HepG2 (cell line): ENCODE data around the gene TRIM27. TPM values are rescaled to one million over a fixed set of nuclear protein-coding genes. Genes with fewer than 3 reads are reported as not detected.

ENCODE experiments used
- ARNT ChIP-seq: fragments of 450-650 bp; IDR thresholded peaks from 2 replicates; pipeline ENCODE4 v1.6.1; 2017
- CEBPG ChIP-seq: IDR thresholded peaks from 2 replicates; pipeline ENCODE4 v1.6.1; 2016
- FOXJ3 ChIP-seq: sonication (generic); formaldehyde crosslinking; IDR thresholded peaks from 2 replicates; pipeline ENCODE4 v1.4.0; 2020; ENCODE audit warnings: missing genetic modification reagents, mild to moderate bottlenecking, borderline replicate concordance
- GATAD1 ChIP-seq: IDR thresholded peaks from 2 replicates; pipeline ENCODE4 v1.6.1; 2016; ENCODE audit warnings: missing genetic modification reagents, missing compliant biosample characterization
- GTF3A ChIP-seq: sonication (generic); formaldehyde crosslinking; conservative IDR thresholded peaks from 2 replicates; pipeline ENCODE4 v1.4.0; 2020; ENCODE audit warnings: mild to moderate bottlenecking, missing genetic modification reagents
- IKZF1 ChIP-seq: fragments of 450-650 bp; IDR thresholded peaks from 2 replicates; pipeline ENCODE4 v1.7.1; 2016
- IRF2 ChIP-seq: IDR thresholded peaks from 2 replicates; pipeline ENCODE4 v1.6.1; 2018; ENCODE audit warnings: missing genetic modification reagents, missing compliant biosample characterization
- KLF11 ChIP-seq: IDR thresholded peaks from 2 replicates; pipeline ENCODE4 v1.6.1; 2016; ENCODE audit warnings: missing compliant biosample characterization
- KLF16 ChIP-seq, 2 experiments: sonication (generic) in 1 of 2; formaldehyde crosslinking in 1 of 2; IDR thresholded peaks; 2 replicates each; pipeline versions ENCODE4 v1.6.1 to v1.8.0; 2016 to 2023; ENCODE audit warnings: missing genetic modification reagents in 2 of 2, missing compliant biosample characterization in 1 of 2
- MBNL3 ChIP-seq: fragments of 250-450 bp; sonication (Bioruptor Pico); conservative IDR thresholded peaks from 2 replicates; pipeline ENCODE4 v1.8.0; 2022; ENCODE audit warnings: mild to moderate bottlenecking, inconsistent platforms
- MTA1 ChIP-seq: sonication (generic); formaldehyde crosslinking; IDR thresholded peaks from 2 replicates; pipeline ENCODE4 v1.4.0; 2020; ENCODE audit warnings: missing genetic modification reagents, mild to moderate bottlenecking, borderline replicate concordance
- PAX8 ChIP-seq: sonication (generic); formaldehyde crosslinking; IDR thresholded peaks from 2 replicates; pipeline ENCODE4 v1.8.0; 2022; ENCODE audit warnings: mild to moderate bottlenecking, missing genetic modification reagents, borderline replicate concordance
- PLRG1 ChIP-seq: fragments of 450-650 bp; conservative IDR thresholded peaks from 2 replicates; pipeline ENCODE4 v1.6.1; 2016
- POLR2AphosphoS5 ChIP-seq: IDR thresholded peaks from 2 replicates; pipeline ENCODE4 v1.6.1; 2012; ENCODE audit warnings: low read depth, low read length
- RBFOX2 ChIP-seq: fragments of 200-400 bp; formaldehyde crosslinking; IDR thresholded peaks from 2 replicates; pipeline ENCODE4 v1.6.1; 2017; ENCODE audit warnings: low read depth, mild to moderate bottlenecking, low read length
- TSC22D2 ChIP-seq: sonication (generic); formaldehyde crosslinking; IDR thresholded peaks from 2 replicates; pipeline ENCODE4 v1.5.1; 2020; ENCODE audit warnings: missing genetic modification reagents, mild to moderate bottlenecking, borderline replicate concordance
- ZNF263 ChIP-seq: sonication (generic); formaldehyde crosslinking; IDR thresholded peaks from 2 replicates; pipeline ENCODE4 v1.4.0; 2020; ENCODE audit warnings: missing genetic modification reagents
- ZNF501 ChIP-seq: sonication (generic); formaldehyde crosslinking; IDR thresholded peaks from 2 replicates; pipeline ENCODE4 v1.5.1; 2020; ENCODE audit warnings: mild to moderate bottlenecking, moderate library complexity, missing genetic modification reagents
- ZNF550 ChIP-seq: sonication (generic); formaldehyde crosslinking; IDR thresholded peaks from 2 replicates; pipeline ENCODE4 v1.4.0; 2020; ENCODE audit warnings: mild to moderate bottlenecking, missing genetic modification reagents, borderline replicate concordance
- ZSCAN25 ChIP-seq: sonication (generic); formaldehyde crosslinking; IDR thresholded peaks from 2 replicates; pipeline ENCODE4 v1.8.0; 2022; ENCODE audit warnings: mild to moderate bottlenecking, missing genetic modification reagents
- polyA plus RNA-seq, 8 experiments: library from polyadenylated mRNA; depleted of rRNA in 3 of 8; stranded (reverse) in 7 of 8; unstranded in 1 of 8; fragments of >200 nt; fragmentation: Illumina TruSeq in 4 of 8; extraction: Trizol in 4 of 8; gene quantifications; 2 replicates each; pipeline versions ENCODE4 v1.2.1 to v1.2.3, GENCODE V29; 2011 to 2016; ENCODE audit warnings: low read depth in 4 of 8, missing spikeins in 1 of 8, mixed read lengths in 1 of 8; ENCODE audit not compliant: insufficient read depth in 1 of 8
- total RNA-seq, 5 experiments: library from RNA; depleted of rRNA; stranded (reverse); fragments of >200 nt; fragmentation: Illumina TruSeq; extraction: Trizol; gene quantifications; 2 replicates each; pipeline ENCODE4 v1.2.3, GENCODE V29; 2016; ENCODE audit warnings: low read depth in 1 of 5
- TF ChIP-seq, protein P1 (sequence below): sonication (generic); formaldehyde crosslinking; IDR thresholded peaks from 2 replicates; pipeline ENCODE4 v1.4.0; 2020; ENCODE audit warnings: missing genetic modification reagents, borderline replicate concordance
- TF ChIP-seq, protein P2 (sequence below): sonication (generic); formaldehyde crosslinking; IDR thresholded peaks from 2 replicates; pipeline ENCODE4 v1.5.0; 2020; ENCODE audit warnings: missing genetic modification reagents, mild to moderate bottlenecking, borderline replicate concordance
- TF ChIP-seq, protein P3 (sequence below): sonication (generic); formaldehyde crosslinking; IDR thresholded peaks from 2 replicates; pipeline ENCODE4 v1.4.0; 2020; ENCODE audit warnings: missing genetic modification reagents

Gene TRIM27
- total and polyA plus RNA-seq, 2 of the 13 experiments (the other 11 are each of a cell fraction or from before 2014, with no cell fraction given), result 88.6 to 112 TPM

DNA sequence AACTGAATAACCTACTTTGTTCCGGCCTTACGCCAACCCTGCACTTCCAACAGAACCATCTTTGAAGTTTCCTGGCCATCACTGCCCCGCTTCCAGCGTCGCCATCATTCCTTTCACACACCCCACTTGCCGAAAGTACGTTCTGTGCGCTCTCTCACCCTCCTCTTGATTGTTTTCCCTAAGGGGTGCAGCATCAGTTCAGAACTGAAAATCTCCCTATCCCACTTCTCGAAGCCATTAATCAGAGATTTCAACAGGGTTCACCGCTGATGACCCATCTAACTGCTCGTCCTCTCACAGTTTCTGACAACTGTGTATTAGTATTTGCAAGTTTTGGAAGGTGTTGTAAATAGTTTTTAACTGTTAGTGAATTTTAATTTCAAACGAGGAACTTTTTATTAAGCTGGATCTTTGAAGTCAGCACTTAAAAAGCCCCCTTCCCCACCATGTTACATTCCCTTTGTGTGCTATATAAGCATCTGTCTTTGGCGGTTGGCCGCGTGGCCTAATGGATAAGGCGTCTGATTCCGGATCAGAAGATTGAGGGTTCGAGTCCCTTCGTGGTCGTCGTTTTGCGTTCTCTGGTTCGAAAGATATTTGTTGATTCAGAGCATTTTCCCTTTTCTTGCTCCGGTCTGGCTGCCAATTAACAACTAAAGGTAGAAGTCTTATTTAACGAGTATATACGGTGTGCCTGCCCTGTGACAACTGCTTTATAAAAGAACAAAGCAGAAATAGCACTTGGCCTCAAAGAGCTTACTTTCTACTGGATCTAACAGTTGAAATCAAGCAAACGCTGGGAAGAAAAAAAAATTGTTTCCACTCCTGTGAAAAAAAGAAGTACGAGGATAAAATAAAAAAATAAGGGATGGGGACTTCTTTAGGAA is 42.6 kb downstream of the TRIM27 start (continued):
- TF ChIP-seq PAX8 (CRISPR knock-in tag) (no peak), IRF2 (CRISPR knock-in tag) (peak; percentile 88), GTF3A (CRISPR knock-in tag) (peak; percentile 66; the same call in 1 of the 2 replicates), CEBPG (CRISPR knock-in tag) (peak; percentile 35; the same call in 1 of the 2 replicates), ARNT (no peak), POLR2AphosphoS5 (no peak), KLF16 (CRISPR knock-in tag; IDR thresholded peaks at IDR 0.05) (peak in 1 of 2 experiments; percentile 94; a peak in 2 of 4 replicates), ZNF501 (CRISPR knock-in tag) (peak; percentile 62; the same call in 1 of the 2 replicates), GATAD1 (peak; percentile 70), MBNL3 (CRISPR knock-in tag) (no peak), ZNF550 (no peak), ZSCAN25 (CRISPR knock-in tag) (no peak; the same call in 1 of the 2 replicates), PLRG1 (no peak), RBFOX2 (no peak), KLF11 (CRISPR knock-in tag) (peak; percentile 81; the same call in 1 of the 2 replicates), ZNF263 (CRISPR knock-in tag) (no peak), FOXJ3 (CRISPR knock-in tag) (no peak; the same call in 1 of the 2 replicates), MTA1 (no peak), IKZF1 (no peak), TSC22D2 (CRISPR knock-in tag) (peak; percentile 91; the same call in 1 of the 2 replicates)
- TF ChIP-seq, protein P1, sequence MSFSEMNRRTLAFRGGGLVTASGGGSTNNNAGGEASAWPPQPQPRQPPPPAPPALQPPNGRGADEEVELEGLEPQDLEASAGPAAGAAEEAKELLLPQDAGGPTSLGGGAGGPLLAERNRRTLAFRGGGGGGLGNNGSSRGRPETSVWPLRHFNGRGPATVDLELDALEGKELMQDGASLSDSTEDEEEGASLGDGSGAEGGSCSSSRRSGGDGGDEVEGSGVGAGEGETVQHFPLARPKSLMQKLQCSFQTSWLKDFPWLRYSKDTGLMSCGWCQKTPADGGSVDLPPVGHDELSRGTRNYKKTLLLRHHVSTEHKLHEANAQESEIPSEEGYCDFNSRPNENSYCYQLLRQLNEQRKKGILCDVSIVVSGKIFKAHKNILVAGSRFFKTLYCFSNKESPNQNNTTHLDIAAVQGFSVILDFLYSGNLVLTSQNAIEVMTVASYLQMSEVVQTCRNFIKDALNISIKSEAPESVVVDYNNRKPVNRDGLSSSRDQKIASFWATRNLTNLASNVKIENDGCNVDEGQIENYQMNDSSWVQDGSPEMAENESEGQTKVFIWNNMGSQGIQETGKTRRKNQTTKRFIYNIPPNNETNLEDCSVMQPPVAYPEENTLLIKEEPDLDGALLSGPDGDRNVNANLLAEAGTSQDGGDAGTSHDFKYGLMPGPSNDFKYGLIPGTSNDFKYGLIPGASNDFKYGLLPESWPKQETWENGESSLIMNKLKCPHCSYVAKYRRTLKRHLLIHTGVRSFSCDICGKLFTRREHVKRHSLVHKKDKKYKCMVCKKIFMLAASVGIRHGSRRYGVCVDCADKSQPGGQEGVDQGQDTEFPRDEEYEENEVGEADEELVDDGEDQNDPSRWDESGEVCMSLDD (CRISPR knock-in tag), result no peak
- TF ChIP-seq, protein P2, sequence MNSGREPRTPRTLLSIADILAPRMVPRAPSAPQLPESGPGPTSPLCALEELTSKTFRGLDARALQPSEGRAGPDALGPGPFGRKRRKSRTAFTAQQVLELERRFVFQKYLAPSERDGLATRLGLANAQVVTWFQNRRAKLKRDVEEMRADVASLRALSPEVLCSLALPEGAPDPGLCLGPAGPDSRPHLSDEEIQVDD (CRISPR knock-in tag), result no peak
- TF ChIP-seq, protein P3, sequence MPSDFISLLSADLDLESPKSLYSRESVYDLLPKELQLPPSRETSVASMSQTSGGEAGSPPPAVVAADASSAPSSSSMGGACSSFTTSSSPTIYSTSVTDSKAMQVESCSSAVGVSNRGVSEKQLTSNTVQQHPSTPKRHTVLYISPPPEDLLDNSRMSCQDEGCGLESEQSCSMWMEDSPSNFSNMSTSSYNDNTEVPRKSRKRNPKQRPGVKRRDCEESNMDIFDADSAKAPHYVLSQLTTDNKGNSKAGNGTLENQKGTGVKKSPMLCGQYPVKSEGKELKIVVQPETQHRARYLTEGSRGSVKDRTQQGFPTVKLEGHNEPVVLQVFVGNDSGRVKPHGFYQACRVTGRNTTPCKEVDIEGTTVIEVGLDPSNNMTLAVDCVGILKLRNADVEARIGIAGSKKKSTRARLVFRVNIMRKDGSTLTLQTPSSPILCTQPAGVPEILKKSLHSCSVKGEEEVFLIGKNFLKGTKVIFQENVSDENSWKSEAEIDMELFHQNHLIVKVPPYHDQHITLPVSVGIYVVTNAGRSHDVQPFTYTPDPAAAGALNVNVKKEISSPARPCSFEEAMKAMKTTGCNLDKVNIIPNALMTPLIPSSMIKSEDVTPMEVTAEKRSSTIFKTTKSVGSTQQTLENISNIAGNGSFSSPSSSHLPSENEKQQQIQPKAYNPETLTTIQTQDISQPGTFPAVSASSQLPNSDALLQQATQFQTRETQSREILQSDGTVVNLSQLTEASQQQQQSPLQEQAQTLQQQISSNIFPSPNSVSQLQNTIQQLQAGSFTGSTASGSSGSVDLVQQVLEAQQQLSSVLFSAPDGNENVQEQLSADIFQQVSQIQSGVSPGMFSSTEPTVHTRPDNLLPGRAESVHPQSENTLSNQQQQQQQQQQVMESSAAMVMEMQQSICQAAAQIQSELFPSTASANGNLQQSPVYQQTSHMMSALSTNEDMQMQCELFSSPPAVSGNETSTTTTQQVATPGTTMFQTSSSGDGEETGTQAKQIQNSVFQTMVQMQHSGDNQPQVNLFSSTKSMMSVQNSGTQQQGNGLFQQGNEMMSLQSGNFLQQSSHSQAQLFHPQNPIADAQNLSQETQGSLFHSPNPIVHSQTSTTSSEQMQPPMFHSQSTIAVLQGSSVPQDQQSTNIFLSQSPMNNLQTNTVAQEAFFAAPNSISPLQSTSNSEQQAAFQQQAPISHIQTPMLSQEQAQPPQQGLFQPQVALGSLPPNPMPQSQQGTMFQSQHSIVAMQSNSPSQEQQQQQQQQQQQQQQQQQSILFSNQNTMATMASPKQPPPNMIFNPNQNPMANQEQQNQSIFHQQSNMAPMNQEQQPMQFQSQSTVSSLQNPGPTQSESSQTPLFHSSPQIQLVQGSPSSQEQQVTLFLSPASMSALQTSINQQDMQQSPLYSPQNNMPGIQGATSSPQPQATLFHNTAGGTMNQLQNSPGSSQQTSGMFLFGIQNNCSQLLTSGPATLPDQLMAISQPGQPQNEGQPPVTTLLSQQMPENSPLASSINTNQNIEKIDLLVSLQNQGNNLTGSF (CRISPR knock-in tag), result no peak
